Lower leg skin (tissue), 3 donors: ENCODE data around the gene TRIM65.

Experiments used
- POLR2A ChIP-seq, 2 donors: fragments of 450-650 bp; IDR thresholded peaks; one replicate each; pipeline ENCODE4 v1.6.1; 2016 to 2017; ENCODE audit warnings: antibody characterized with exemption in 2 of 2, mild to moderate bottlenecking in 1 of 2, moderate library complexity in 1 of 2
- TF ChIP-seq, protein P1 (sequence below), 3 donors: fragments of 450-650 bp; IDR thresholded peaks; one replicate each; pipeline ENCODE4 v1.5.1; 2016; ENCODE audit warnings: antibody characterized with exemption in 3 of 3, mild to moderate bottlenecking in 3 of 3, moderate library complexity in 2 of 3

DNA sequence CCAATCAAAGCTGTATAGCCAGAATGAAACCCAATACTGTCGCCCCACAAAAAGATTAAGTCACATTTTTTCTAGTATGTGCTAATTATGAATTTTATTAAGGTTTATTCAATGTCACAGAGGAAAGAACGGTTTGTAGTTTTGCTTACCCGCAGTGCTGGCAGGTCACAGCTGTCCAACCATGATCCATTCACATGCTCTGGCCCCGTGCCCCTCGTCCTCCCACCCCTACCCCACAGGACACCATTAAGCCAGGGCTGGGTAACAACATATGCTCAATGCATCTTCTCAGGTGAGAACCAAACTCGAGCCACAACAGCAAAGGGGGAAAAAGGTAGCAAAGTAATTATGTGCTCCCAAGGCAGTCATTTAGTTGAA lies 44.7 kb upstream of the TRIM65 start:
- no peak for TF ChIP-seq POLR2A (IDR thresholded peaks at IDR 0.05)
- TF ChIP-seq, protein P1, sequence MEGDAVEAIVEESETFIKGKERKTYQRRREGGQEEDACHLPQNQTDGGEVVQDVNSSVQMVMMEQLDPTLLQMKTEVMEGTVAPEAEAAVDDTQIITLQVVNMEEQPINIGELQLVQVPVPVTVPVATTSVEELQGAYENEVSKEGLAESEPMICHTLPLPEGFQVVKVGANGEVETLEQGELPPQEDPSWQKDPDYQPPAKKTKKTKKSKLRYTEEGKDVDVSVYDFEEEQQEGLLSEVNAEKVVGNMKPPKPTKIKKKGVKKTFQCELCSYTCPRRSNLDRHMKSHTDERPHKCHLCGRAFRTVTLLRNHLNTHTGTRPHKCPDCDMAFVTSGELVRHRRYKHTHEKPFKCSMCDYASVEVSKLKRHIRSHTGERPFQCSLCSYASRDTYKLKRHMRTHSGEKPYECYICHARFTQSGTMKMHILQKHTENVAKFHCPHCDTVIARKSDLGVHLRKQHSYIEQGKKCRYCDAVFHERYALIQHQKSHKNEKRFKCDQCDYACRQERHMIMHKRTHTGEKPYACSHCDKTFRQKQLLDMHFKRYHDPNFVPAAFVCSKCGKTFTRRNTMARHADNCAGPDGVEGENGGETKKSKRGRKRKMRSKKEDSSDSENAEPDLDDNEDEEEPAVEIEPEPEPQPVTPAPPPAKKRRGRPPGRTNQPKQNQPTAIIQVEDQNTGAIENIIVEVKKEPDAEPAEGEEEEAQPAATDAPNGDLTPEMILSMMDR (IDR thresholded peaks at IDR 0.05) = no peak
